Renal cortex interstitium (tissue), 11 donors: ENCODE results near the gene PTDSS2. TPM values are rescaled to one million over a fixed set of nuclear protein-coding genes. Genes with fewer than 3 reads are reported as not detected.
"Not testable (repeated sequence)": the region's sequence is repeated elsewhere in the genome, so short reads cannot be mapped to it uniquely, and the experiment has no call there.

Source experiments
- DNase-seq, 11 donors: peaks; one replicate each; pipeline ENCODE4 v3.0.0-alpha.2; 2013; ENCODE audit warnings: low read depth in 9 of 11, low spot score in 4 of 11; ENCODE audit errors: extremely low read depth in 1 of 11
- polyA plus RNA-seq, 3 donors: library from polyadenylated mRNA; unstranded; fragments of 120-200 nt; gene quantifications; one replicate each; pipeline ENCODE4 v1.2.1, GENCODE V29; 2013; ENCODE audit not compliant: insufficient read length in 3 of 3

Gene PTDSS2
- polyA plus RNA-seq, 3 donors: 30.6 to 40.8 (median 35.9) TPM

- DNase-seq: no peak
These were observed 40.2 kb upstream of the PTDSS2 start for GRCh38 chr11:409600-410483.

- not testable (repeated sequence) for DNase-seq
These were observed 39.4 kb upstream of the PTDSS2 start for GRCh38 chr11:410711-411110.

- not testable (repeated sequence) for DNase-seq
These were observed 38.6 kb upstream of the PTDSS2 start for GRCh38 chr11:411520-411919.

DNA sequence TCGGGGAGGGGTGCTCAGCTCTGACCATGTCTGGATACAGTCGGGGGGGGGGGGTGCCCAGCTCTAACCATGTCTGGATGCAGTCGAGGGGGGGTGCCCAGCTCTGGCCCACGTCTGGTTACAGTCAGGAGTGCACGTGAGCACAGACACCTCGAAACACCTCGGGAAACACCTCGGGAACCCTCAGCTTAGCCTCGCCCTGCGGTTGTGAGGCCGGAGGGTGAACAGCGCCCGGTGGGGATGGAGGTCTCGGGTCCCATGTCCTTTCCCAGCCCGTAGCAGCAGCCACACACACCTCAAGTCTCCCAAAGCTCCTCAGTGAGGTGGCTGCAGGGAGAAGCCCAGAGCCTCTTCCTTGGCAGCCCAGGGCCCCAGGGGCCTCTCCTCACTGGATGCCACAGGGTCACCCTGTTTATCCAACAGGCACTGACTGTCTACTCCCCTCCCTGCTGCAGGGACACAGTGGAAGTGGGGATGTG lies 37.4 kb upstream of the PTDSS2 start:
- DNase-seq: no peak

- DNase-seq: no peak
These were observed 36.7 kb upstream of the PTDSS2 start for GRCh38 chr11:413120-414081.

GRCh38 chr11:414318-414857 lies 35.7 kb upstream of the PTDSS2 start:
- no peak for DNase-seq

GRCh38 chr11:415640-416041 lies 34.4 kb upstream of the PTDSS2 start:
- no peak for DNase-seq

- DNase-seq: no peak
These were observed 33.9 kb upstream of the PTDSS2 start for GRCh38 chr11:416051-416756.

DNA sequence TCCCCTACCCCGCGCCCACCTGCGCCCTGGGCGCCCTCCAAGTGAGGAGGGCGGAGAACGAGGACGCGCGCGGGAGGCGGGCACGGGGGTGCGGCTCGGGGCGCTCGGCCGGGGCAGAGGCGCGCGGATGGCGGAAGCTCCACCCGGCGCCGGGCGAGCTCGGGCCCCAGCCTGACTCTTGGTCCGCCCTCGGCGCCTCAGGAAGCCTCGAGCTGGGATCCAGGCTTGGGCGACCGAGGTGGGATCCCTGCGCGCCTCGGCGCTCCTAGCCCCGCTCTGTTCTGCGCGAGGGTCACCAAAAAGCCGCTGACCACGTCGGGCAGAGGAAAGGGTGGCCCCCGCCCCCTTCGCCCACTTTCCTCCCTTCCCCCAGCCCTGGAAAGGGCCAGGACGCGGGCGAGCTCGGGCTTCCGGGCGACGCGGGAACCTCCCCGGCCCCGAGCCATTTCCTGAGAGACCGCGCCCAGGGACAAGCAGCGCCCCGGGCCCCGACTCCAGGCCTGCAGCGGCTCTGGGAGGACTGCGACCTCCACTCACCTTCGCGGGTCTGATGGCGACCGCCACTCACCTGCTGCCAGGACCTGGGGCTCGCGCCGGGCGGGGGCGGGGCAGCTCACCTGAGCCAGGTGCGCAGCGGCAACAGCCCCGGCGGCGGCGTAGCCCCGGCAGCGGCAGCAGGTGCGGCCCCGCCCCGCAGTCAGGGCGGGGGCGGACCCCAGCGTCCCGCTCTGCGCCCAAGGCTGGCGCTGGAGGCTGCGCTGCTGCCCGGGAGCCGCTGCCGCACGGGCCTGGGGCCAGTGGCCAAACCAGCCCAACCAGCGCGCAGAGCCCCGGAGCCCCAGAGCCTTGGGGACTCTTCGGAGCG lies 33.1 kb upstream of the PTDSS2 start:
- no peak for DNase-seq

GRCh38 chr11:417652-418342 lies 32.3 kb upstream of the PTDSS2 start:
- no peak for DNase-seq

- no peak for DNase-seq
These were observed 31.5 kb upstream of the PTDSS2 start for GRCh38 chr11:418343-419247.

DNA sequence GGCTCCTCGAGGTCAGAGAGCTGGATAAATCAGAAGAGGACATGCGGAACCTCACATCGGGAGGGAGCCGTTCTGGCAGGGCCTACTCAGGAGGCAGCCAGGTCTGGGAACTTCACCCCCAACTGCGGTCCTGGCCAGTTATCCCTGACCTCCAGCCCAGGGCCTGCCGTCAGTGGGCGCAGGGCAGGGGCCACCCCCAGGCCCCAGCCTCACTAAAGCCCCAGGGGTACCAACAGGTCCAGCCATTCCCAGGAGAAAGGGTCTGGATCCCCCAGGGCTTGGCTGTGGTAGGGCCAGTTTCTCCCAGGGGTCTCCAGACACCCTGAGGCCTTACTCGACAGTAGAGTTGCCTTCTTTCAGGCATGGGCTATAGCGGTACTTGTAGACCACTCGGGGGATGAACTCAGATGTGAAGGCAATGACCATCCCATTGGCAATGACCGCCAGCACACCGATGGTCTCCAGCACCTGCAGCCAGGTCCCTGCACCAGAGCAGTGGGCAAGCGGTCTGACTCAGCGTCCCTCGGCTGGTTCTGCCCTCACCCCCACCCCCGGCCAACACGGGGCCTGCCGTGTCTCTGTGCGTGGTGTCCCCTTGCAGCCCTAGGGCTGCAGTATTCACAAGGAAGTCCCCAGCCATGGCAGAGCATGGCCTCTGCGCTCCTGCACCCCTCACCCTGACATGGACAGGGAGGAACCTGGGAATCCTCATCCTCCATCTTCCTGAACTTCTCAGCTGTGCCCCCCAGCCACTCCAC lies 30.7 kb upstream of the PTDSS2 start:
- no peak for DNase-seq

- no peak for DNase-seq
These were observed 29.8 kb upstream of the PTDSS2 start for GRCh38 chr11:420054-420910.

GRCh38 chr11:420911-421321 lies 29.2 kb upstream of the PTDSS2 start:
- DNase-seq: no peak

DNA sequence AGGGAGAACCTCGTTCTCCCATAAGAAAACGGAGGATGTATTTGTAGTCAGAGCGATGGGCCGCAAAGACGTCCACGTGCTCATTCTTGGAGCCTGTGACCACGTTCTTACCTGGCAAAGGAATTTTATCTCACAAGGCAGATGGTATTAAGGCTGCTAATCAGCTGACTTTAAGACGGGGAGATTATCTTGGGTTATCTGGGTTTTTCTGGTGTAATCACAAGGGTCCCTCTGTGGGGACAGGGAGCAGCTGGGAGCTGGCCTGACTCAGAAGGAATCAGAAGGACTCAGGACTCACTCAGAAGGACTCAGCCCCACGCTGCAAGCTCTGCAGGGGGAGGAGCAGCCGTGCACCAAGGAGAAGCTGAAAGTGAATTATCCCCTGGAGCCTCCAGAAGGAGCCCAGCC lies 27.8 kb upstream of the PTDSS2 start:
- DNase-seq: no peak
